Astrocyte of the cerebellum (primary cell): ENCODE measurements around the gene ACVR1.

Experiments used
- DNase-seq: peaks from one replicate; pipeline ENCODE4 v3.0.0-alpha.2; 2011; ENCODE audit warnings: low read depth
- H3K4me3 ChIP-seq: 2 replicates; pipeline ENCODE4 v1.5.1; 2011; ENCODE audit warnings: mild to moderate bottlenecking, low read depth, low read length, moderate library complexity
- in situ Hi-C: cut with HindIII; loops from 2 replicates; pipeline ENCODE4 v1.10.0; 2017; ENCODE audit warnings: low sequenced_read_pairs
- TF ChIP-seq, protein P1 (sequence below): IDR thresholded peaks from 2 replicates; pipeline ENCODE4 v1.5.1; 2012; ENCODE audit warnings: low read length, low read depth, moderate library complexity, mild to moderate bottlenecking; ENCODE audit errors: missing control alignments

The ACVR1 gene

DNA sequence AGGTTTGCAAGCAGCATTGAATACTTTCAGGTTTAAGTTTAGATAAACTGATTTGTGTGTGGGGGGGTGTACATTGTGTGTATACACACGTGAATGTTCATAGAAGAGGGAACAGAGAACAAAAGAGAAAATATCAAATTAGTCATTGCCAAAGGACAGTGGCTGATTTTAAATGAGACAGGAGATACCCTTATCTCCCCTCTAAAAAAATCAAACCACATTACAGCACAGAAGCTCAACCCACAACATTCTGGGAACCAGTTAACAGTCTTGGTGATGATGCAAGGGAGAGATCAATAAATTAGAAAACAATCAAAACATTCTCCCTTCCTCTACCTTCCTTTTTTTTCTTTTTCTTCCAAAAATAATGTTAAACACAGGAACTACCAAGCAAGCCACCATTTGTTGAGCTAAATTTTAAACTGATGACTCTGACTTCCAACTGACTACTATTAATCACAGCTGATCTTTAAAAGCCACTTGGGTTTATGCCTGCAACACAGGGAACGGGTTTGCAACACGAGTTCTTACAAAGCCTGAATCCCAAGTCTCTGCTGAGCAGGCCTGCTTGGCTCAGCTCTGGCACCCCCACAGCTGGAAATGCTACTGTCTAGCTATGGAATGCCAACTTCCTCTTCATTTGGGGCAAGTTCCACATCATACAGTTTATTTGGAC is 128.3 kb downstream of the ACVR1 start:
- peak; percentile 68 for DNase-seq
- TF ChIP-seq, protein P1, sequence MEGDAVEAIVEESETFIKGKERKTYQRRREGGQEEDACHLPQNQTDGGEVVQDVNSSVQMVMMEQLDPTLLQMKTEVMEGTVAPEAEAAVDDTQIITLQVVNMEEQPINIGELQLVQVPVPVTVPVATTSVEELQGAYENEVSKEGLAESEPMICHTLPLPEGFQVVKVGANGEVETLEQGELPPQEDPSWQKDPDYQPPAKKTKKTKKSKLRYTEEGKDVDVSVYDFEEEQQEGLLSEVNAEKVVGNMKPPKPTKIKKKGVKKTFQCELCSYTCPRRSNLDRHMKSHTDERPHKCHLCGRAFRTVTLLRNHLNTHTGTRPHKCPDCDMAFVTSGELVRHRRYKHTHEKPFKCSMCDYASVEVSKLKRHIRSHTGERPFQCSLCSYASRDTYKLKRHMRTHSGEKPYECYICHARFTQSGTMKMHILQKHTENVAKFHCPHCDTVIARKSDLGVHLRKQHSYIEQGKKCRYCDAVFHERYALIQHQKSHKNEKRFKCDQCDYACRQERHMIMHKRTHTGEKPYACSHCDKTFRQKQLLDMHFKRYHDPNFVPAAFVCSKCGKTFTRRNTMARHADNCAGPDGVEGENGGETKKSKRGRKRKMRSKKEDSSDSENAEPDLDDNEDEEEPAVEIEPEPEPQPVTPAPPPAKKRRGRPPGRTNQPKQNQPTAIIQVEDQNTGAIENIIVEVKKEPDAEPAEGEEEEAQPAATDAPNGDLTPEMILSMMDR = no peak
- no peak overlapping the region for H3K4me3 ChIP-seq
- in situ Hi-C loops = no loop called here

DNA sequence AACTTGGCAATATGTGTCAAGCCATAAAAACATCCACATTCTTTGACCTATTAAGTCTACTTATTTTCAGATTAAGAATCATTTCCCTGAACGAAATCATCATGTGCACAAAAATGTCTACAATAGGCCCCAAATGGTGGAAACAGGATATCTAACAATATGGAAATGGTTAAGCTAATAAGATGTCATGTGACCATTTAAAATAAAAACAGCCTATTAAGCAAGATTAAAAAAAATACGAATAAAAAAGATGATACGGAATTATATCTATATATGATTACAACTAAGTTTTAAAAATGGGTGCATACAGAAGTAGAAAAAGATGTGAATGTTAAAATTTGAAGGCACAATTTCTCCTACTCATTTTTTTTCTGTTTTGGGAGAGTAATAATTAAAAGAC is 128.8 kb downstream of the ACVR1 start:
- in situ Hi-C loops = no loop called here
- TF ChIP-seq, protein P1 = no peak
- no peak overlapping the region for H3K4me3 ChIP-seq
- no peak for DNase-seq

DNA sequence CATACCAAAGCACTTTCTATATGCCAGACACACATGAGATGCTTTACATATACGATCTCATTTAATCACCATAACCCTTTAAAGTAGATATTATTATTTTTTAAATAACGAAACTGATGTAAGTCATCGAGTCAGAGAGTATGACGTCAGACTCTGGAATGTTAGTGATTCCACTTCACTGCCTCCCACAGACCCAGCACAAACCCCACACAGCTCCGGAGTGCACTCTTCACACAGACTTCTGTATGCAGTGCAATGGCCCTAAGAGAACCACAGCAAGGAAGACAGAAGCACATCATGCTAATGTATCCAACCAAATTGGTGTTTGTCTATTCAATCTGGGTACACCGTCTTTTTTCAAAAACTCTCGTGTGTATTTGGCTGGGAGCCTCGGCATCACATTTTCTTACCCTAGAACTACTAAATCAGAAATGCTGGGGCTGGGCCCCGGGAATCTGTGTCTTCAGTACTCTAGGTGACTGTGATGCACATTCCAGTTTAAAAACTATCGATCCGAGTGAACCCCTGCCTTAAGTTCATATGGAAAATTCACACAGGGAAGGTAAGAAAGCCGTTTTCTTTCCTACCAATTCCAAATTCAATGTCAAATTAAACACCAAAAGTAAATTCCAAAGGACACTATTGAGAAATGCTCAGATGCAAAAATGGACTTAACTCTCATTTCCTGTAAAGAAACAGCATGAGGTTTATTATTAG is 129.7 kb downstream of the ACVR1 start:
- H3K4me3 ChIP-seq = no peak overlapping the region
- in situ Hi-C loops = no loop called here
- peak; percentile 35 for DNase-seq
- TF ChIP-seq, protein P1 = no peak

DNA sequence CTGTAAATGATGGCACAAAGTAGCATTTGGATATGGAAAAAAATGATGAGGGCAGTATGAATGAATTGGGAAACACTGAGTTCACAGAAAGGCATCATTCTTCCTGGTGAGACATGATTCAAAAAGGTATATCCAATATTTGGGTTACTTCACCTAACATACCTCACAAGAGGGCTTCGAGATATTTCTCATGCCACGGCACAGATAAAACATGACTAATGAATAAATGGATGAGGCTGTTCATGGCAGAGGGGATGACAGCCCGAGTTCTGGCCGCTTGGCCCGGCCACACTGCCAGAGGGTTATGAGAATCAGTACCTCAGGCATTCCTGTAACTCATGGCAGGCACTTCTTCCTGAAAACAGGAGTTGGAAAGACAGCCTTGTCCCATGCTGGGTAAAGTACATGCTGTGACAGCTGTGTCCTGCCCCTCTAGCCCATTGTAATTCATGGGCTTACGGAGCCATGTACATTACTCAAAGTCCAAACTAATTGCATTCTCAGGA is 131.5 kb downstream of the ACVR1 start:
- no peak overlapping the region for H3K4me3 ChIP-seq
- in situ Hi-C loops = no loop called here
- DNase-seq = no peak
- TF ChIP-seq, protein P1 = no peak

DNA sequence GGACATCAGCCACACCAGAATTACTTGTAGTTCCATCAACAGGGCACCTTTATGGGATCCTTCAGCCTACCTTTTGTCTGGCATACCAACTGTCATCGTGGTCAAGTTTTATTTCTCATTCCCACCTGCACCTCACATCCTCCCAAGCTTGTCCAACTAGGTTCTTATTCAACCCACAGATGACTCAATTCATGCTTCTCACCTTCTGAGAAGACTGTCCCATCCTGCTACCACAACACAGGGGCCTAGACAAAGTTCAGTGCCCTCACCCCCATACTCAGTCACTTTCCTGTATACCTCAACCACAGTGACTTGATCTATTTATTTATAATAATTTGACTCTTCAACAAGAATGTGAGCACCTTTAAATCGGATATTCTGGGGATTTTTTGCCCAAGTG is 133.1 kb downstream of the ACVR1 start:
- DNase-seq = no peak
- TF ChIP-seq, protein P1 = no peak
- in situ Hi-C loops = no loop called here
- H3K4me3 ChIP-seq = no peak overlapping the region

DNA sequence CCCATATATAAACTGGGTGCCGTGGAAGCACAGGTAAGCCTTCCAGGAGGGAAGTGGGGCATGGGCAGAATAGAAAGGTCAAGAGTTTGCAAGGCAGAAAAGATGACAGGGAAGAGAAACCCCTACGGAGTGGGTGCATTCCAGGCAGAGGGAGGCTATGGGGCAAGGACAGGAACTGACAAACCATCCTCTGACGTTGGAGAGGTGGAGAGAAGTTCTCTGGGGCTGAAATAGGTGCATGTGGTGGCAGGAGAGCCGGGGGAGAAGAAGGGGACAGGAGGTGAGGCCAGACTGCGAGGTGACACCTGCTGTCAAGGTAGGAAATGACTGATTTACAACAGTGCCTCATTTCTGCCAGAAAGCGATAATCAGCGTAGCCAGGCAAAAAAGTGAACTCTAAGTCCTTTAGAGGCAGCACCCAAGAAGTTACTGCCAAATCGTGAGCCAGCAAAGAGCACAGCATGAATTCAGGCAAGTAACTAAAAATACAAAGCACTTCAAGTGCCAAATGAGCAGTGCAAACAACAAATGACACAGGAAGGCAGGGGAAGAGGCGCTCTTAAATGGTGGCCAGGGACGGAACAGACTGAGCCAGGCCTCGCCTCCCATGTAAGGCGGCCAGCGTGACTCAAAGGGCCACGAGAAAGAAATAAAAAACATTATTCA is 134.2 kb downstream of the ACVR1 start:
- in situ Hi-C loops = no loop called here
- no peak overlapping the region for H3K4me3 ChIP-seq
- TF ChIP-seq, protein P1 = no peak
- no peak for DNase-seq
